ENCODE measurements around the gene SEMA5A. TPM values are rescaled to one million over a fixed set of nuclear protein-coding genes. Genes with fewer than 3 reads are reported as not detected.

SEMA5A gene
- polyA plus RNA-seq, 1 donor (not counting 4 experiments of a cell fraction or from before 2014, with no cell fraction given) = 0.16 TPM

GRCh38 chr5:9437741-9438240 is 108.1 kb downstream of the SEMA5A start:
- no peak overlapping the region for H2AFZ ChIP-seq (ENCODE audit: control insufficient read depth, low read length)
- H3K9me3 ChIP-seq (ENCODE audit: control insufficient read depth, low read depth, low read length) = no peaks in the 10 kb centered on the region
- H3K79me2 ChIP-seq (ENCODE audit: control insufficient read depth, insufficient read depth, low read length) = no peaks in the 10 kb centered on the region
- no peak overlapping the region for H3K27ac ChIP-seq (ENCODE audit: control insufficient read depth, insufficient read depth, low read length)
- no peaks in the 10 kb centered on the region for H3K36me3 ChIP-seq (ENCODE audit: control insufficient read depth in 2 of 2, extremely low read depth in 1 of 2, insufficient read depth in 2 of 2, low read length in 2 of 2)
- no peak overlapping the region for H3K4me3 ChIP-seq (ENCODE audit: control insufficient read depth in 2 of 3, extremely low read depth in 1 of 3, insufficient read depth in 2 of 3, low read depth in 1 of 3, low read length in 3 of 3)
- H3K9me1 ChIP-seq (ENCODE audit: control insufficient read depth, extremely low read depth, insufficient read depth, low read length) = no peaks in the 10 kb centered on the region
- H3K4me2 ChIP-seq (ENCODE audit: control insufficient read depth, extremely low read depth, insufficient read depth, low read depth, low read length) = no peak overlapping the region
- no peak overlapping the region for H3K9ac ChIP-seq (ENCODE audit: control insufficient read depth, extremely low read depth, insufficient read depth, low read length)
- no peaks in the 10 kb centered on the region for H4K20me1 ChIP-seq (ENCODE audit: control insufficient read depth, extremely low read depth, insufficient read depth, low read length)
- TF ChIP-seq, protein P1, sequence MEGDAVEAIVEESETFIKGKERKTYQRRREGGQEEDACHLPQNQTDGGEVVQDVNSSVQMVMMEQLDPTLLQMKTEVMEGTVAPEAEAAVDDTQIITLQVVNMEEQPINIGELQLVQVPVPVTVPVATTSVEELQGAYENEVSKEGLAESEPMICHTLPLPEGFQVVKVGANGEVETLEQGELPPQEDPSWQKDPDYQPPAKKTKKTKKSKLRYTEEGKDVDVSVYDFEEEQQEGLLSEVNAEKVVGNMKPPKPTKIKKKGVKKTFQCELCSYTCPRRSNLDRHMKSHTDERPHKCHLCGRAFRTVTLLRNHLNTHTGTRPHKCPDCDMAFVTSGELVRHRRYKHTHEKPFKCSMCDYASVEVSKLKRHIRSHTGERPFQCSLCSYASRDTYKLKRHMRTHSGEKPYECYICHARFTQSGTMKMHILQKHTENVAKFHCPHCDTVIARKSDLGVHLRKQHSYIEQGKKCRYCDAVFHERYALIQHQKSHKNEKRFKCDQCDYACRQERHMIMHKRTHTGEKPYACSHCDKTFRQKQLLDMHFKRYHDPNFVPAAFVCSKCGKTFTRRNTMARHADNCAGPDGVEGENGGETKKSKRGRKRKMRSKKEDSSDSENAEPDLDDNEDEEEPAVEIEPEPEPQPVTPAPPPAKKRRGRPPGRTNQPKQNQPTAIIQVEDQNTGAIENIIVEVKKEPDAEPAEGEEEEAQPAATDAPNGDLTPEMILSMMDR (optimal IDR thresholded peaks at IDR 0.05 in 1 of 3, IDR thresholded peaks at IDR 0.05 in 1 of 3, conservative IDR thresholded peaks at IDR 0.05 in 1 of 3; ENCODE audit: extremely low read depth in 1 of 3, insufficient read depth in 2 of 3, low read length in 3 of 3) = no peak
- no peak for TF ChIP-seq EZH2 (IDR thresholded peaks at IDR 0.05; ENCODE audit: low read length)
- H3K27me3 ChIP-seq (ENCODE audit: control insufficient read depth, extremely low read depth, insufficient read depth, low read length) = no peaks in the 10 kb centered on the region
- dilution Hi-C loops (cut with MboI; ENCODE audit: extremely low pct_ligation_motif_present, low sequenced_read_pairs) = no loop called here
- H3K4me1 ChIP-seq (ENCODE audit: control insufficient read depth, extremely low read depth, insufficient read depth, low read length) = peaks cover 32% of the 10 kb centered on the region
- no peak for DNase-seq (ENCODE audit: low read depth, low spot score)
- no peak for FAIRE-seq

DNA sequence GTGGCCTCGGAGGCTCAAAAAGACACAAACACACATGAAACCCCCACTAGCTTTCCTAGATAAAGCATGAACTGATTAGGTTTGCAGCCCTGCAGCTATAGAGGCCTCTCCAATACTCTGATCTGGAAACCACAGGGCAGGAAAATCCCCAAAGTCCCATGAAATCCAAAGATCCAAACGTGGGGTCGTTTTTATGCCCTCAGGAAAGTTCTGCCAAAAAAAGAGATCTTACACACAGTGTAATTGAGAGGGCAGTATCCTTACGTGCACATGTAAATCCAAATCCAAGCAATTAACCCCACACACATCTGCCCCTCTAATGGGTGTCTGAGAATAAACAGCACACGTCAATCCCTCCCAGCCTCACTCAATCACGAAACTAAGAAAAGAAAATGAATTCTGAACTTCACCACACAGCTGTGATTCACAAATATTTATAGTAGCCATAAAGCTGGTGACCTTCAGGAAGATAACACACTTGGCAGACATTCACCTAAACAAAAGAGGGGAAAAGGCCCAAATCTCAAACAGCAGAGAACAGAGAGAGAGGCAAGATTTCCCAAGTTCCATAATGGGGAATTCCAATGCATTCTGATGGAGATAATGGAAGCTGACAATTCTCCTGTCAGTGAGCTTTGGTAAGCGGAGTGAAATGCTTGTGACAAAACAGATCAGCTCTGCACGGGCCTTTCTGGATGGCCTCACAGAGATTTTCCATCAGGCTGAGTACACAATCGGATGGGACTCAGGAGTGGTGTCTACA is 114.2 kb downstream of the SEMA5A start:
- DNase-seq (ENCODE audit: low read depth, low spot score) (no peak), FAIRE-seq (no peak)
- Histone ChIP-seq H3K9me1 (ENCODE audit: control insufficient read depth, extremely low read depth, insufficient read depth, low read length) (no peaks in the 10 kb centered on the region), H3K4me3 (ENCODE audit: control insufficient read depth in 2 of 3, extremely low read depth in 1 of 3, insufficient read depth in 2 of 3, low read depth in 1 of 3, low read length in 3 of 3) (no peak overlapping the region), H3K79me2 (ENCODE audit: control insufficient read depth, insufficient read depth, low read length) (no peaks in the 10 kb centered on the region), H4K20me1 (ENCODE audit: control insufficient read depth, extremely low read depth, insufficient read depth, low read length) (no peaks in the 10 kb centered on the region), H3K27me3 (ENCODE audit: control insufficient read depth, extremely low read depth, insufficient read depth, low read length) (no peaks in the 10 kb centered on the region), H3K9ac (ENCODE audit: control insufficient read depth, extremely low read depth, insufficient read depth, low read length) (no peak overlapping the region), H3K36me3 (ENCODE audit: control insufficient read depth in 2 of 2, extremely low read depth in 1 of 2, insufficient read depth in 2 of 2, low read length in 2 of 2) (no peaks in the 10 kb centered on the region), H2AFZ (ENCODE audit: control insufficient read depth, low read length) (no peak overlapping the region), H3K27ac (ENCODE audit: control insufficient read depth, insufficient read depth, low read length) (no peak overlapping the region), H3K4me2 (ENCODE audit: control insufficient read depth, extremely low read depth, insufficient read depth, low read depth, low read length) (no peak overlapping the region), H3K4me1 (ENCODE audit: control insufficient read depth, extremely low read depth, insufficient read depth, low read length) (no peaks in the 10 kb centered on the region), H3K9me3 (ENCODE audit: control insufficient read depth, low read depth, low read length) (no peaks in the 10 kb centered on the region)
- TF ChIP-seq, protein P1 (optimal IDR thresholded peaks at IDR 0.05 in 1 of 3, IDR thresholded peaks at IDR 0.05 in 1 of 3, conservative IDR thresholded peaks at IDR 0.05 in 1 of 3; ENCODE audit: extremely low read depth in 1 of 3, insufficient read depth in 2 of 3, low read length in 3 of 3) = no peak
- no peak for TF ChIP-seq EZH2 (IDR thresholded peaks at IDR 0.05; ENCODE audit: low read length)
- dilution Hi-C loops (cut with MboI; ENCODE audit: extremely low pct_ligation_motif_present, low sequenced_read_pairs) = no loop called here

All from keratinocyte (primary cell).